ENCODE results near the gene ZGRF1.
"Not testable (repeated sequence)": the region's sequence is repeated elsewhere in the genome, so short reads cannot be mapped to it uniquely, and the experiment has no call there.

The ZGRF1 gene

GRCh38 chr4:112645541-112646329 is 9.0 kb upstream of the ZGRF1 start:
- in situ Hi-C loops (cut with HindIII; ENCODE audit: low sequenced_read_pairs), result no loop called here

- in situ Hi-C loops (cut with HindIII; ENCODE audit: low sequenced_read_pairs), result not testable (repeated sequence)
Observed at GRCh38 chr4:112644595-112645535, 8.2 kb upstream of the ZGRF1 start.

DNA sequence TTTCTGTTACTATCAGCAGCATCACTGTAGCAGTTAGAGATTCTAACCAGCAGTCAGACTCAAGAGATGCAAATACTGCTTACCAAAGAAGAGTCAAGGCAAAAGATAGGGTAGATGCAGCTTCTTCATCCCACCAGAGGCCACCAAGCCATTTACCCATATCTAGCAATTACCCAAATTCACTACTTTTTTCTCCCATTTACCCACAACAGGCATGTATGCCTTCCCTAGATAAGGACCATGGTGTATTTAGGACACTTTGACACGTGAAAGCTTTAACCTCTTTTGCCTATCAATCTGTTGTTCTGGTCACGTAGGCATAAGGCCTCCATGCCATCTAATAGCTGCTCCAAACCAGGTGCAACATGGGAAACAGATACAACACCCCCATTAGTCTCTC is 5.8 kb upstream of the ZGRF1 start:
- in situ Hi-C loops (cut with HindIII; ENCODE audit: low sequenced_read_pairs), result no loop called here

DNA sequence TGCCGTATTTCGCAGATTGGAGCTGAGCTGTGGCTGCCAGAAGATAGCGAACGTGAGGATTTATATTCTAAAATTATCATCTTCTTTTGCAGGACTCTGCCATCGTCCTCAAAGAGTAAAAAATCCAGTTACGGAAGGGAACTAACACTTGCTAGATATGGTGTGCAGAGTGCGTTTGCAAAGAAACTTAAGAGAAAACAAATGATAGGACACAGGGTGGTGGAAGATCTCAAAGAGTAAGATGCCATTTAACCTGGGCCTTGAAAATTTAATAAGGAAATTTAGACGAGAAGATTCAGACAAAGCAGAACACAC is 800 bp upstream of the ZGRF1 start:
- in situ Hi-C loops (cut with HindIII; ENCODE audit: low sequenced_read_pairs), result no loop called here

DNA sequence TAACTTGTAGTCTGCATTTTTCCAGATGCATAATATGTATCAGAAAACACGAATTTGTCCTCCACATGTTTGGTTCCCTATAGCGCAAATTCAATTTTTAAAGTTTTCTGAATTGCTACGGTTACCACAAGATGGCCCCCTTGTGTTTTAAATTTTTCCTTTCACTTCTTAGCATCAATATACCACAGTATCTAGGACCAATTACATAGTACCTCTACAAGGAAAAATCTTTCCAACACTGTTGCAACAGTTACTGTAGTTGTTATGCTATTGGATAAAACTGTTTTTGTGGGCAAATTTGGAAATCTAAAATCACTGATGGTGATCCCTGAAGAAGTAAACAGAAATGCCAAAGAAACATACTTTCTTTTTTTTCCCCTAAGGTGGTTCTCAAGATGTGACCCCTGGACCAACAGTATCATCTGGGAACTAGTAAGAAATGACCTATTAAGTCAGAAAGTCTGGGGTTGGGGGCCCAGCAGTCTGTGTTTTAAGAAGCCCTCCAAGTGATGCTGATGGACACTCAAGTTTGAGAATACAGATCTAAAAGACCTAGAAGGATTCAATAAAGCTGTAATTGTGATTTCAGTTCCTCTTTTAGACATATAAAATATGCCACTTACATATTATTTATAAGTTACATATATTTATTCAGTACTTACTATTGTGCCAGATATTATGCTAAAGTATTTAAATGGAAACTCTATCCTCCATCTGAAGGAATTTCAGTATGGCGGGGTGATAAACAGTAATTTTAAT is 3.1 kb downstream of the ZGRF1 start:
- in situ Hi-C loops (cut with HindIII; ENCODE audit: low sequenced_read_pairs), result no loop called here

GRCh38 chr4:112626228-112626627 is 10.5 kb downstream of the ZGRF1 start:
- in situ Hi-C loops (cut with HindIII; ENCODE audit: low sequenced_read_pairs), result no loop called here

DNA sequence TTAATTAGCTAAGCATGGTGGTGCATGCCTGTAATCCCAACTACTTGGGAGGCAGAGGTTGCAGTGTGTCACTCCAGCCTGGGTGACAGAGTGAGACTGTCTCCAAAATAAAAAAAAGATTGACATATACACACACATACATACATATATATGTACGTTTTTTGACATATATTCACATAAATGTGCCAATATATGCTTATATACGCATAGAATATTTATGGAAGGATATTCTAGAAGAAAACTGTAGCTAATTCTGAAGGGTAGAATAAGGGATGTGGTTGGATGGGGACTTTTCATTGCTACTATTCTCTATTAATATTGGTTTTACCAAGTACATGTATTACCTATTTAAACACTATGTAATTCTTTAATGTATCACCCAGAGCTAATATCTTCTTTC is 19.7 kb downstream of the ZGRF1 start:
- in situ Hi-C loops (cut with HindIII; ENCODE audit: low sequenced_read_pairs), result no loop called here

DNA sequence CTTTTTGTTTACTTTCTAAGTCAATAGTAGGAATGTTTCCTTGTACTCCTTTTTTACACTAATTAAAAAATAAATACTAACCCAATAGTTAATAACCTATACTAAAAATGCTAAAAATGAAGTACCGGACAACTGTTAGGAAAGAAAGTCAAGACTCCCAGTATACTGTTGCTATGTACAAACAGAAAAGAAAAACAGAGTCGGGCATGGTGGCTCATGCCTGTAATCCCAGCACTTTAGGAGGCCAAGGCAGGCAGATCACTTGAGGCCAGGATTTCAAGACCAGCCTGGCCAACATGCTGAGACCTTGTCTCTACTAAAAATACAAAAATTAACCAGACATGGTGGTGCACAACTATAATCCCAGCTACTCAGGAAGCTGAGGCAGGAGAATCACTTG is 23.9 kb downstream of the ZGRF1 start:
- in situ Hi-C loops (cut with HindIII; ENCODE audit: low sequenced_read_pairs), result not testable (repeated sequence)

DNA sequence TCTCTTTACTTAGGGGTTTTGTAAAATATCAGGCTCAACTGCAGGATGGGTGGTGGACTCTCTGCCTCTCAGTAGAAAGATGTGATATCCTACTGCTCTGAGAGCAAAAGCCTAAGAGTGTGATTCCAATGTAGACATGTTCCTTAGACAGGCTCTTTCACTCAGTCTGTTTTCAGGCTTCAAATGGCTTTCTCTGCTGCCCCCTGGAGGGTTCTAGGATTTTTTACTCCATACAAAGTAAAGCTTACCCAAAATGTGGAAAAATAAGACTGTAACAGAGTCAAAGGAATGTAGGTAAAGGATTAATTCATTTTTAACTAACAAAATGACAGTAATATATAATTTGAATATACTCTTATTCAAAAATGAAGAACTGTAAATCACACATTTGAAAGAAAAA is 32.1 kb downstream of the ZGRF1 start:
- in situ Hi-C loops (cut with HindIII; ENCODE audit: low sequenced_read_pairs), result no loop called here

GRCh38 chr4:112594993-112595392 is 41.7 kb downstream of the ZGRF1 start:
- in situ Hi-C loops (cut with HindIII; ENCODE audit: low sequenced_read_pairs), result no loop called here

DNA sequence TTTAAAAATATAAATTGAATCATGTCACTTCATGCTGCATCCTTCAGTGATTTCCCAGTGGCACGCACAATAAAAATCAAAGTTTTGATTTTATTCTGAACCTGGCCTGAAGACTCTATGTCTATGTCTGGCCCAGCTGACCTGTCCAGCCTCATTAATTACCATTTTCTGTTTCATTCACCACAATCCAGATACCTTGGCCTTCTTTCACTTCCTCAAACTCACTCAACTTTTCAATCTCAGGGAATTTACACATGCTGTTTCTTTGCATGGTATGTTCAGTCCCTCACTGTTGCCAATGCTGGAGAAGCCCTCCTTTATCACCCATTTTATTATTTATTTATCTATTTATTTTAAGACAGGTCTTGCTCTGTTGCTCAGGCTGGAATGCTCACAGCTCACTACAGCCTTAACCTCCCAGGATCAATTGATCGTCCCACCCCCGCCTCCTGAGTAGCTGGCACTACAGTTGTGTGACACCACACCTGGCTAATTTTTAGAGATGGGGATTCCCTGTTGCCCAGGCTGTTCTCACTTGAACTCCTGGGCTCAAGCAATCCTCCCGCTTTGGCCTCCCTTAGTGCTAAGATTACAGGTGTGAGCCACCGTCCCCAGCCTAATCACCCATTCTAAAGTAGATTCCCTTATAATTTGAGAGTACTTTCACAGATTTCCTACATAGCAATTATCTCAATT is 43.1 kb downstream of the ZGRF1 start:
- in situ Hi-C loops (cut with HindIII; ENCODE audit: low sequenced_read_pairs), result no loop called here

DNA sequence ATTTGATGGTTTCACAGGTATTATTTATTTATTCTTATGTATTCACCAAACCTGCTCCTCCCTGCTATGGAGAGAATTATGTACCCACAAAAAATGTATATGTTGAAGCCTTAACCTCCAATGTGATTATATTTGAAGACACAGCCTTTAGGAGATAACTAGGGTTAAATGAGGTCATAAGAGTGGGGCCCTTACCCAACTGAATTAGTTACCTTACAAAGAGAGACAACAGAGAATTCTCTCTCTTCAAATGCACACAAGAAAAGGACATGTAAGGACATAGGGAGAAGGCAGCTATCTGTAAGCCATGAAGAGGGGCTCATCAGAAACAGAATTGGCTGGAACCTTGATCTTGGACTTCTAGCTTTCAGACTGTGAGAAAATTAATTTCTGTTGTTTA is 44.0 kb downstream of the ZGRF1 start:
- in situ Hi-C loops (cut with HindIII; ENCODE audit: low sequenced_read_pairs), result no loop called here

DNA sequence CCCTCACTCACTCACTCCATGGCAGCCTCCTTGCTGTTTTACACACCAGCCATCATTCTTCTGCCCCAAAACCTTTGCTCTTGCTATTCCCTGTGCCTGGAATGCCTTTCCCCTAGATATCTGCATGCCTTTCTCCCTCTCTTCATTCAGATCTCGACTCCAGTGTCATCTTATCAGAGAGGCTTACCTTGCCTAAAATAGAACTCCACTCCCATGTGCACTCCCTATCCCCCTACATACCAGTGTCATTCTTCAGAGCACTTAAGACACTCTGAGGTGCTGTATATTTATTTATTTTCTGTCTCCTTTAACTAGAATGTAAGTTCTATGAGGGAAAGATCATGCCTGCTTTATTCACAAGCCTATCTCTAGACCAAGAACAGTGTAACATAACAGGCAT is 45.1 kb downstream of the ZGRF1 start:
- in situ Hi-C loops (cut with HindIII; ENCODE audit: low sequenced_read_pairs), result no loop called here

- in situ Hi-C loops (cut with HindIII; ENCODE audit: low sequenced_read_pairs), result no loop called here
Observed at GRCh38 chr4:112589206-112589605, 47.5 kb downstream of the ZGRF1 start.

GRCh38 chr4:112585977-112586736 is 50.6 kb downstream of the ZGRF1 start:
- in situ Hi-C loops (cut with HindIII; ENCODE audit: low sequenced_read_pairs), result no loop called here

GRCh38 chr4:112567536-112567935 is 69.2 kb downstream of the ZGRF1 start:
- in situ Hi-C loops (cut with HindIII; ENCODE audit: low sequenced_read_pairs), result no loop called here

DNA sequence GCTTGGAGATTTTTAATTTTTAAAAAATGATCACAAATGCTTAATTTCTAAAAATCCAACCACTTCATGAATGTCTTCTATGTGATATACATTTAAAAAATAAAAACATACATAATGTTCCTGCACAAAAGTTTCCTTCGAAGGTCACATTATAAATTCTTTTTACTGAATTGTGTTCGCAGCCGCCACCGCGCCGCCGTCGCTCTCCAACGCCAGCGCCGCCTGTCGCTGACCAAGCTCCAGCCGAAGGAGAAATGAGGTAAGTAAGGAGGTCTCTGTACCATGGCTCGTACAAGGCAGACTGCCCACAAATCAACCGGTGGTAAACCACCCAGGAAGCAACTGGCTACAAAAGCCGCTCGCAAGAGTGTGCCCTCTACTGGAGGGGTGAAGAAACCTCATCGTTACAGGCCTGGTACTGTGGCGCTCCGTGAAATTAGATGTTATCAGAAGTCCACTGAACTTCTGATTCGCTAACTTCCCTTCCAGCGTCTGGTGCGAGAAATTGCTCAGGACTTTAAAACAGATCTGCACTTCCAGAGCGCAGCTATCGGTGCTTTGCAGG is 71.9 kb downstream of the ZGRF1 start:
- in situ Hi-C loops (cut with HindIII; ENCODE audit: low sequenced_read_pairs), result no loop called here

- in situ Hi-C loops (cut with HindIII; ENCODE audit: low sequenced_read_pairs), result no loop called here
Observed at GRCh38 chr4:112563431-112564200, 73.1 kb downstream of the ZGRF1 start.

DNA sequence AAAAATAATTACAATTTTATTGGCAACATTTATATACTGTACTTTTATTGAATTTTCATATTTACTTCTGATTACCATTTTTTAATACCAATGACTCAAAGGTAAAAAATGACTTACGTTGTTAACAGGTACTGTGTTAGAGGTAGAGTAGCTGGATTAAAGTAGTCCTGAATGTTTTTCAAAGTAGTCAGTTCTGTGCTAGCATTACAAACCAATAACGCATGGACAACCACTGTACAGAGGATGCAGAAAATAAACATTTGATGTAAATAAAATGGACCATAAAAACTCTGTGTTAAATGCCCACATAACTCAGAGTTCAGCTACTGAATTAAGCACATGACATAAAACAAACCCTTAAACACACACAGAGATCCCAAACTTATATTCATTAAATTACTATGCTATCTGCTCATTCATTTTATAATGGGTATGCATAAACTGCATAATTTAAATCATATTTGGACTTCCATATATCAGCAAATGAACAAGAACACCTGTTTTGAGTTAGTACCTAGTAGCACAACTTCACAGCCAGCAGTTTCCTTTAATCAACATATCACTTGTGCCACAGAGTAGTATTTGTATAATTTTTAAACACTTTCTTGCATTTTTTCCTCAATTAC is 74.3 kb downstream of the ZGRF1 start:
- in situ Hi-C loops (cut with HindIII; ENCODE audit: low sequenced_read_pairs), result no loop called here

All from DLD1 (cell line).